ENCODE measurements around the gene EIPR1.

The EIPR1 gene

GRCh38 chr2:3246928-3247714, 130.5 kb downstream of the EIPR1 start:
- no peak for DNase-seq (ENCODE audit: low read depth in 2 of 2)

- DNase-seq (ENCODE audit: low read depth in 2 of 2) = no peak
Observed at GRCh38 chr2:3246406-3246805, 131.2 kb downstream of the EIPR1 start.

GRCh38 chr2:3244486-3244885, 133.1 kb downstream of the EIPR1 start:
- DNase-seq (ENCODE audit: low read depth in 2 of 2) = no peak

GRCh38 chr2:3243804-3244203, 133.8 kb downstream of the EIPR1 start:
- no peak for DNase-seq (ENCODE audit: low read depth in 2 of 2)

- DNase-seq (ENCODE audit: low read depth in 2 of 2) = peak in 1 of 2 donors; percentile 22
Observed at GRCh38 chr2:3242747-3243369, 134.8 kb downstream of the EIPR1 start.

GRCh38 chr2:3241971-3242746, 135.5 kb downstream of the EIPR1 start:
- DNase-seq (ENCODE audit: low read depth in 2 of 2) = no peak

- no peak for DNase-seq (ENCODE audit: low read depth in 2 of 2)
Observed at GRCh38 chr2:3238951-3239841, 138.4 kb downstream of the EIPR1 start.

- no peak for DNase-seq (ENCODE audit: low read depth in 2 of 2)
Observed at GRCh38 chr2:3236300-3237045, 141.1 kb downstream of the EIPR1 start.

GRCh38 chr2:3233877-3234276, 143.7 kb downstream of the EIPR1 start:
- DNase-seq (ENCODE audit: low read depth in 2 of 2) = no peak

GRCh38 chr2:3229221-3229620, 148.4 kb downstream of the EIPR1 start:
- DNase-seq (ENCODE audit: low read depth in 2 of 2) = no peak

- DNase-seq (ENCODE audit: low read depth in 2 of 2) = no peak
Observed at GRCh38 chr2:3224681-3225080, 152.9 kb downstream of the EIPR1 start.

- peak; percentile 52 to 69 for DNase-seq (ENCODE audit: low read depth in 2 of 2)
Observed at GRCh38 chr2:3223080-3223923, 154.3 kb downstream of the EIPR1 start.

- DNase-seq (ENCODE audit: low read depth in 2 of 2) = peak; percentile 14 to 15
Observed at GRCh38 chr2:3222636-3223035, 155.0 kb downstream of the EIPR1 start.

- no peak for DNase-seq (ENCODE audit: low read depth in 2 of 2)
Observed at GRCh38 chr2:3219536-3219935, 158.1 kb downstream of the EIPR1 start.

GRCh38 chr2:3217646-3218045, 160.0 kb downstream of the EIPR1 start:
- no peak for DNase-seq (ENCODE audit: low read depth in 2 of 2)

- no peak for DNase-seq (ENCODE audit: low read depth in 2 of 2)
Observed at GRCh38 chr2:3216841-3217495, 160.7 kb downstream of the EIPR1 start.

GRCh38 chr2:3214806-3215404, 162.7 kb downstream of the EIPR1 start:
- DNase-seq (ENCODE audit: low read depth in 2 of 2) = no peak

GRCh38 chr2:3214065-3214464, 163.6 kb downstream of the EIPR1 start:
- no peak for DNase-seq (ENCODE audit: low read depth in 2 of 2)

- no peak for DNase-seq (ENCODE audit: low read depth in 2 of 2)
Observed at GRCh38 chr2:3212984-3213383, 164.6 kb downstream of the EIPR1 start.

All from stimulated activated CD4-positive, alpha-beta T cell treated with anti-CD3 and anti-CD28 coated beads, Interleukin-1b, Interleukin-23, amount 100 ng/mL, for 4 hours (primary cell).